KOPT-K1 (cell line): ENCODE measurements around the gene TBRG1.

Experiments used
- H3K27ac ChIP-seq: fragments of 200-600 bp; sonication (generic); 2 replicates; pipeline ENCODE4 v1.5.1; 2016; ENCODE audit warnings: antibody characterized with exemption, mild to moderate bottlenecking, low read depth, low read length; ENCODE audit not compliant: poor library complexity, severe bottlenecking
- H3K36me3 ChIP-seq: fragments of 200-600 bp; sonication (generic); 2 replicates; pipeline ENCODE4 v1.5.1; 2017; ENCODE audit warnings: antibody characterized with exemption, mild to moderate bottlenecking, low read length, moderate library complexity; ENCODE audit not compliant: insufficient read depth
- H3K9me3 ChIP-seq: fragments of 200-600 bp; sonication (generic); 2 replicates; pipeline ENCODE4 v1.5.1; 2017; ENCODE audit warnings: antibody characterized with exemption, low read length, mild to moderate bottlenecking; ENCODE audit not compliant: insufficient read depth, poor library complexity, severe bottlenecking

Gene TBRG1

GRCh38 chr11:124639186-124639585, 16.5 kb downstream of the TBRG1 start:
- Histone ChIP-seq H3K27ac (no peak overlapping the region), H3K9me3 (no peaks in the 10 kb centered on the region), H3K36me3 (peaks cover 49% of the 10 kb centered on the region)

GRCh38 chr11:124640666-124641065, 18.0 kb downstream of the TBRG1 start:
- H3K36me3 ChIP-seq, result peaks cover 36% of the 10 kb centered on the region
- H3K27ac ChIP-seq, result no peak overlapping the region
- H3K9me3 ChIP-seq, result no peaks in the 10 kb centered on the region

GRCh38 chr11:124642628-124643027, 20.0 kb downstream of the TBRG1 start:
- Histone ChIP-seq H3K9me3 (no peaks in the 10 kb centered on the region), H3K27ac (no peak overlapping the region)

GRCh38 chr11:124643042-124643604, 20.5 kb downstream of the TBRG1 start:
- Histone ChIP-seq H3K27ac (no peak overlapping the region), H3K36me3 (peaks cover 12% of the 10 kb centered on the region; the same call in 1 of the 2 replicates), H3K9me3 (no peaks in the 10 kb centered on the region)

More at GRCh38 chr11:124642628-124643027, 20.0 kb downstream of the TBRG1 start:
- H3K36me3 ChIP-seq, result peaks cover 17% of the 10 kb centered on the region; the same call in 1 of the 2 replicates

GRCh38 chr11:124643605-124644425, 21.2 kb downstream of the TBRG1 start:
- Histone ChIP-seq H3K27ac (no peak overlapping the region), H3K36me3 (0 out of 2 replicates have a peak, but pooled peaks cover 7% of the 10 kb centered on the region), H3K9me3 (no peaks in the 10 kb centered on the region)

- Histone ChIP-seq H3K9me3 (no peaks in the 10 kb centered on the region), H3K27ac (no peak overlapping the region), H3K36me3 (0 out of 2 replicates have a peak, but pooled peaks cover under 1% of the 10 kb centered on the region)
These were observed 22.0 kb downstream of the TBRG1 start for GRCh38 chr11:124644426-124645280.

- no peaks in the 10 kb centered on the region for H3K9me3 ChIP-seq
- H3K36me3 ChIP-seq, result no peaks in the 10 kb centered on the region
- H3K27ac ChIP-seq, result no peak overlapping the region
These were observed 23.5 kb downstream of the TBRG1 start for GRCh38 chr11:124646148-124646547.

GRCh38 chr11:124648610-124649009, 25.9 kb downstream of the TBRG1 start:
- Histone ChIP-seq H3K27ac (no peak overlapping the region), H3K36me3 (no peaks in the 10 kb centered on the region), H3K9me3 (no peaks in the 10 kb centered on the region)

- Histone ChIP-seq H3K36me3 (no peaks in the 10 kb centered on the region), H3K27ac (no peak overlapping the region), H3K9me3 (no peaks in the 10 kb centered on the region)
These were observed 34.3 kb downstream of the TBRG1 start for GRCh38 chr11:124656774-124657630.

GRCh38 chr11:124657904-124658303, 35.2 kb downstream of the TBRG1 start:
- H3K27ac ChIP-seq, result no peak overlapping the region
- H3K36me3 ChIP-seq, result no peaks in the 10 kb centered on the region

GRCh38 chr11:124658501-124658900, 35.8 kb downstream of the TBRG1 start:
- H3K36me3 ChIP-seq, result no peaks in the 10 kb centered on the region
- H3K9me3 ChIP-seq, result no peaks in the 10 kb centered on the region
- H3K27ac ChIP-seq, result no peak overlapping the region

More at GRCh38 chr11:124657904-124658303, 35.2 kb downstream of the TBRG1 start:
- no peaks in the 10 kb centered on the region for H3K9me3 ChIP-seq

GRCh38 chr11:124658986-124659385, 36.3 kb downstream of the TBRG1 start:
- Histone ChIP-seq H3K36me3 (no peaks in the 10 kb centered on the region), H3K27ac (no peak overlapping the region), H3K9me3 (no peaks in the 10 kb centered on the region)

- Histone ChIP-seq H3K27ac (no peak overlapping the region), H3K36me3 (no peaks in the 10 kb centered on the region), H3K9me3 (no peaks in the 10 kb centered on the region)
These were observed 38.9 kb downstream of the TBRG1 start for GRCh38 chr11:124661553-124661952.

- H3K9me3 ChIP-seq, result no peaks in the 10 kb centered on the region
- H3K27ac ChIP-seq, result no peak overlapping the region
- no peaks in the 10 kb centered on the region for H3K36me3 ChIP-seq
These were observed 39.4 kb downstream of the TBRG1 start for GRCh38 chr11:124662106-124662505.
